Sigmoid colon (tissue), 7 donors: ENCODE results near the gene PDZD7. TPM values are rescaled to one million over a fixed set of nuclear protein-coding genes. Genes with fewer than 3 reads are reported as not detected.

Experiments used
- DNase-seq: peaks from one replicate; pipeline ENCODE4 v3.0.0-alpha.2; 2019
- H3K27ac ChIP-seq, 4 donors: fragments of 200-600 bp; sonication (generic); one replicate each; pipeline ENCODE4 v1.5.1; 2016 to 2019; ENCODE audit warnings: mild to moderate bottlenecking in 1 of 4
- H3K27me3 ChIP-seq, 3 donors: fragments of 200-600 bp; sonication (generic); one replicate each; pipeline ENCODE4 v1.5.1; 2019; ENCODE audit warnings: mild to moderate bottlenecking in 1 of 3
- H3K36me3 ChIP-seq, 4 donors: fragments of 200-600 bp; sonication (generic); one replicate each; pipeline ENCODE4 v1.5.1; 2016 to 2019
- H3K4me1 ChIP-seq, 4 donors: fragments of 200-600 bp; sonication (generic); one replicate each; pipeline ENCODE4 v1.5.1; 2017 to 2019
- H3K4me3 ChIP-seq, 4 donors: fragments of 200-600 bp; sonication (generic); one replicate each; pipeline ENCODE4 v1.5.1; 2017 to 2019; ENCODE audit warnings: mild to moderate bottlenecking in 2 of 4, moderate library complexity in 1 of 4
- H3K9me3 ChIP-seq, 4 donors: fragments of 200-600 bp in 3 of 4; sonication (generic) in 3 of 4; one replicate each; pipeline versions ENCODE4 v1.5.1 to v1.6.1; 2013 to 2019
- CTCF ChIP-seq, 4 experiments: fragments of 450-650 bp in 3 of 4; fragments of 200-600 bp in 1 of 4; IDR thresholded peaks; one replicate each; pipeline ENCODE4 v1.5.1; 2016 to 2019; ENCODE audit warnings: antibody characterized with exemption in 4 of 4, mild to moderate bottlenecking in 3 of 4, moderate library complexity in 2 of 4
- EP300 ChIP-seq, 4 donors: sonication (generic); formaldehyde crosslinking; IDR thresholded peaks; one replicate each; pipeline ENCODE4 v1.6.1; 2017; ENCODE audit warnings: antibody characterized with exemption in 4 of 4
- POLR2A ChIP-seq, 2 donors: fragments of 450-650 bp; IDR thresholded peaks; one replicate each; pipeline ENCODE4 v1.6.1; 2016; ENCODE audit warnings: antibody characterized with exemption in 2 of 2, mild to moderate bottlenecking in 2 of 2, moderate library complexity in 2 of 2
- POLR2AphosphoS5 ChIP-seq, 4 donors: sonication (generic); formaldehyde crosslinking; IDR thresholded peaks; one replicate each; pipeline ENCODE4 v1.6.1; 2017; ENCODE audit warnings: antibody characterized with exemption in 4 of 4
- WGBS, 2 donors: extraction: QIAGEN DNeasy Blood & Tissue Kit; methylation state at CpG; one replicate each; pipeline ENCODE4 v1.1.7; 2013; 5-methylcytosine and 5-hydroxymethylcytosine counted together
- intact Hi-C: fragments of 100-400 bp; cut with DNase I; formaldehyde crosslinking; loops from one replicate; pipeline ENCODE4 v1.15.1; 2023
- polyA plus RNA-seq, 3 donors: library from polyadenylated mRNA; stranded (reverse); fragments of 200-250 nt; gene quantifications; one replicate each; pipeline ENCODE4 v1.2.3, GENCODE V29; 2013
- total RNA-seq, 4 donors: library from RNA; depleted of rRNA; stranded (reverse); fragments of >200 nt; gene quantifications; one replicate each; pipeline ENCODE4 v1.1.0, GENCODE V29; 2016
- donor health status: healthy with polysubstance abuse.
- donor health status: Bipolar disorder and iron deficiency.
- donor health status: healthy.

The PDZD7 gene
- total and polyA plus RNA-seq, 7 donors, result 0.16 to 2.4 (median 0.90) TPM; not detected in 1

- TF ChIP-seq POLR2AphosphoS5 (IDR thresholded peaks at IDR 0.05) (no peak), POLR2A (IDR thresholded peaks at IDR 0.05) (no peak), CTCF (IDR thresholded peaks at IDR 0.05) (no peak)
- intact Hi-C loops, result no loop called here
Observed at GRCh38 chr10:101070098-101070497, 39.2 kb upstream of the PDZD7 start.

GRCh38 chr10:101069441-101069840 is 38.5 kb upstream of the PDZD7 start:
- WGBS, 2 donors, result 83 to 95% methylated on average over 5 of the region's 5 CpGs
- Histone ChIP-seq H3K27me3 (peaks cover 12 to 64% (median 51%) of the 10 kb centered on the region in 3 donors), H3K9me3 (no peaks in the 10 kb centered on the region), H3K4me1 (peaks cover 0 to 23% (median 23%) of the 10 kb centered on the region in 4 donors), H3K36me3 (no peaks in the 10 kb centered on the region), H3K27ac (no peak overlapping the region), H3K4me3 (no peak overlapping the region)
- no peak for TF ChIP-seq POLR2AphosphoS5 (IDR thresholded peaks at IDR 0.05)
- TF ChIP-seq EP300 (IDR thresholded peaks at IDR 0.05), result no peak
- intact Hi-C loops, result loop anchor here (5.0 kb wide), 1 partner anchor 37 kb away; the partner anchor contains the start of genes PDZD7 and SFXN3
- no peak for DNase-seq

More at GRCh38 chr10:101070098-101070497, 39.2 kb upstream of the PDZD7 start:
- no peaks in the 10 kb centered on the region for H3K36me3 ChIP-seq
- H3K27me3 ChIP-seq, result peaks cover 12 to 64% (median 44%) of the 10 kb centered on the region in 3 donors
- H3K4me1 ChIP-seq, result peaks cover 0 to 23% (median 23%) of the 10 kb centered on the region in 4 donors
- H3K4me3 ChIP-seq, result no peak overlapping the region
- DNase-seq, result no peak
- WGBS, 2 donors, result 31 to 71% methylated on average over 3 of the region's 3 CpGs
- H3K9me3 ChIP-seq, result no peaks in the 10 kb centered on the region
- H3K27ac ChIP-seq, result no peak overlapping the region

- Histone ChIP-seq H3K9me3 (no peaks in the 10 kb centered on the region), H3K4me1 (peaks cover 0 to 39% (median 31%) of the 10 kb centered on the region in 4 donors), H3K36me3 (no peaks in the 10 kb centered on the region), H3K27ac (peak overlapping the region in 2 of 4 donors; percentile 59 to 62), H3K27me3 (peaks cover 15 to 64% (median 58%) of the 10 kb centered on the region in 3 donors), H3K4me3 (peak overlapping the region; percentile 21 to 50 (median 46))
- DNase-seq, result peak; percentile 85
- intact Hi-C loops, result loop anchor here (1.0 to 5.0 kb wide), 2 partner anchors 26 to 35 kb away; partner anchors contain the start of genes PDZD7 and SFXN3
- WGBS, 2 donors, result 1% methylated on average over 43 of the region's 43 CpGs
- TF ChIP-seq CTCF (IDR thresholded peaks at IDR 0.05) (peak; percentile 87 to 91 (median 88)), EP300 (IDR thresholded peaks at IDR 0.05) (no peak), POLR2AphosphoS5 (IDR thresholded peaks at IDR 0.05) (peak in 1 of 4 donors; percentile 13)
Observed at GRCh38 chr10:101067356-101068083, 36.6 kb upstream of the PDZD7 start.

- Histone ChIP-seq H3K36me3 (no peaks in the 10 kb centered on the region), H3K9me3 (no peaks in the 10 kb centered on the region), H3K4me3 (peak overlapping the region; percentile 21 to 50 (median 46)), H3K4me1 (peaks cover 0 to 44% (median 37%) of the 10 kb centered on the region in 4 donors), H3K27me3 (peaks cover 17 to 62% (median 55%) of the 10 kb centered on the region in 3 donors), H3K27ac (peak overlapping the region; percentile 41 to 62 (median 56))
- WGBS, 2 donors, result 1 to 2% methylated on average over 31 of the region's 31 CpGs
- intact Hi-C loops, result loop anchor here (1.0 to 5.0 kb wide), 2 partner anchors 26 to 35 kb away; partner anchors contain the start of genes PDZD7 and SFXN3
- TF ChIP-seq EP300 (IDR thresholded peaks at IDR 0.05), result no peak
- no peak for TF ChIP-seq POLR2A (IDR thresholded peaks at IDR 0.05)
- TF ChIP-seq POLR2AphosphoS5 (IDR thresholded peaks at IDR 0.05), result no peak
- peak in 1 of 4 experiments; percentile 4 for TF ChIP-seq CTCF (IDR thresholded peaks at IDR 0.05)
- DNase-seq, result no peak
Observed at GRCh38 chr10:101066896-101067355, 36.0 kb upstream of the PDZD7 start.
